UCSD-AML1 (cell line): ENCODE measurements around the gene ARHGEF19.

Experiments used
- DNase-seq: peaks from one replicate; lab custom pipeline; 2025; ENCODE audit not compliant: unreplicated experiment; lab: John Stamatoyannopoulos, UW

ARHGEF19 gene

DNA sequence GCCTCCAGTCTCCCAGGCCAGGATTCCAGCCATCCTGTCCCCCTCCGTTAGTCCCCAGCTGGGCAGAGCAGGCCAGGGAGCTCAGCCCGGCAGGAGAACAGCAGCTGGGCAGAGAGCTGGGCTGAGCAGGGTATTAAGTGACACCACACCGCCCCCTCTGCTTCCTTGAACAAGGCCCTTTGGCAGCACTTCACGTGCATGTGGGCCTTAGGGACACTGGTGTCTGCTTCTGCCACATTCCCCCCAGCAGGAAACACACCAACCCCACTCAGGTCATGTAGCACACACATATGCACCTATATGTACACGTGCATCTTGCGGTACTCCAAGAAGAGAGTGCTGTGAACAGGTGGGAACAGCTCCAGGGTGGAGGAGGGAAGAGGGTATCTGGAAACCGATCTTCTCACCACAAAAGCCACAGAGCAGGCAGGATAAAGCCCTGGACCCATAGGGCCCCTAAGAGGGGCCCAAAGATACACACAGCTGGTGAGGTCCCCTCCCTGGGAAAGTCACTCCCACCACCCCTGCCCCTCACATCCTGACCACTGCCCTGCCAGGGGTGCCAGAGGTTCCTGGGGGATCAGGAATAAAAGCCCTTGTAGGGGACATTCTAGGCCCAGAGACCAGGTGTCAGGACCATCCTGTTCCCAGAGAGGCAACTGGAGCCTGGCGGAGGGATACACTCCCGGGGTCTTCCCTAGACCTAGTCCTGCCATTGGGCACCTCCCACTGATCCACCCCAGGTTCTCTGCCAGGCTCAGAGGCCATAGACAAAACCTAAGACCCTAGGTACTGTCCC, 61.1 kb downstream of the ARHGEF19 start:
- peak; percentile 56 for DNase-seq

DNA sequence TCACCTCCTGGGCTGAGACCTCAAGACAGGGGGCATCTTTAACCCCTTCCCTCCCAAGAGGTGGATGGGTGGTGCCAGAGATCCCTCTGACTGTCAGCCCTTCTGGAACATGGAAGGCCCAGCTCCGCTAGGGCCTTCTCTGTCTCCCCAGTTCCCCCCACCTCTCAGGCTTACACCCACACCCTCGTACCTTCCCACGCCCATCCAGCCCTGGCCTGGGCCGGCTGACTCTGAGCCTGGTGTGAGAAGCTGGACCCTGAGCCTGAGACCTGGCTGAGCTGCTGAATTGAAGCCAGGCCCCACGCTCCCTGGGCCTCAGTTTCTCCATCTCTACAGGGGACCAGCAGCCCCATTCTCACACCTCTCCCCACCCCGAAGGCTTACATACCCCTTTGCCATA, 61.9 kb downstream of the ARHGEF19 start:
- no peak for DNase-seq

DNA sequence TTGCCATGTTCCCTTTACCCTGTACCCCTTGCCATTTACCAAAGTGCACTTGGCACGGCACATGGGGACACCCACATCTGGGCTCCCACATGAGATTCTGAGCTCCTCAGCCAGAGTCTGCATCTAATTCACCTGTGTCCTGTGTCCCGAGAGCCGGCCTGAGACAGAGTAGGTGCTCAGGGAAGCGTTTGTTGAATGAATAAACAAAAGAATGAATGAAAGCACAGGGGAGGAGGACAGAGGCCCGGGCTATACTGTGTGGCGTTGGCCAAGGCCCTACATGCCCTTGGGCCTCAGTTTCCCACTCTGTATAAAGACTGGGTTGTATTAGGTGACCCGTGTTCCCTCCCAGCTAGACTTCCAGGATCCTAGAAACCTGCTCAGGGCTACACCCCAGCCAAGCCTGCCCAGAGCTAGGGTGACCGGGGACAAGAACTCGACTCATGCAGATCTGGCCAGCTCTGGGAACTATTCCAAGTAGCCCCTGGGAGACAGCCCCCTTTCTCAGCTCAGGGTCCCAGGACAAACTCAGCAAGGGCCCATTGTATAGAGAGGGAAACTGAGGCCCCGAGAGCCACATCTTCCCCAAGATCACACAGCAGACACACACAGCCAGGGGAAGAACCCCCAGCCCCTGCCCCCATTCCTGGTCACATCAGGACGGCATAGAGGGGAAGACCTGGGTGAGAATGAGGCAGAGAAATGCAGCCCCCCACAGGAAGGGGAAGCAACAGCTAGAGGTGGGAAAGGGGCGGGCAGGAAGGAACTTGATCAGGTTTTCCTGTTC, 62.6 kb downstream of the ARHGEF19 start:
- no peak for DNase-seq

DNA sequence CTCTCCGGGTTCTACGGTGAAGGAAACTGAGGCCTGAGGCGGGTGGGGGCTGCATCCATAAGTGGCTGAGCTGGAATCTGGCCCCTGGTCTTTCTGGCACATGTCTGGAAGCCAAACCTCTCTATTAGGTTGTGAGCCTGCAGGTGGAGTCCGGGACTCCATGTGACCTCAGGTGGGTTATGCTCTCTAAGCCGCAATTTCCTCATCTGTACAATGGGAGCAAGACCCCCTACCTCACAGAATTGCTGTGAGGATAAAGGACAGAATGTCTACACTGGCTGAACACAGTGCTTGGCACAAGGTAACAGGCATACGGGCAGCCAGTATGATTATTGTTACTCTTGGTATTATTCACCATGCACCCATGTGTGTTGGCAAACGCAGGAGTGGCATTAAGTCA, 63.3 kb downstream of the ARHGEF19 start:
- no peak for DNase-seq

DNA sequence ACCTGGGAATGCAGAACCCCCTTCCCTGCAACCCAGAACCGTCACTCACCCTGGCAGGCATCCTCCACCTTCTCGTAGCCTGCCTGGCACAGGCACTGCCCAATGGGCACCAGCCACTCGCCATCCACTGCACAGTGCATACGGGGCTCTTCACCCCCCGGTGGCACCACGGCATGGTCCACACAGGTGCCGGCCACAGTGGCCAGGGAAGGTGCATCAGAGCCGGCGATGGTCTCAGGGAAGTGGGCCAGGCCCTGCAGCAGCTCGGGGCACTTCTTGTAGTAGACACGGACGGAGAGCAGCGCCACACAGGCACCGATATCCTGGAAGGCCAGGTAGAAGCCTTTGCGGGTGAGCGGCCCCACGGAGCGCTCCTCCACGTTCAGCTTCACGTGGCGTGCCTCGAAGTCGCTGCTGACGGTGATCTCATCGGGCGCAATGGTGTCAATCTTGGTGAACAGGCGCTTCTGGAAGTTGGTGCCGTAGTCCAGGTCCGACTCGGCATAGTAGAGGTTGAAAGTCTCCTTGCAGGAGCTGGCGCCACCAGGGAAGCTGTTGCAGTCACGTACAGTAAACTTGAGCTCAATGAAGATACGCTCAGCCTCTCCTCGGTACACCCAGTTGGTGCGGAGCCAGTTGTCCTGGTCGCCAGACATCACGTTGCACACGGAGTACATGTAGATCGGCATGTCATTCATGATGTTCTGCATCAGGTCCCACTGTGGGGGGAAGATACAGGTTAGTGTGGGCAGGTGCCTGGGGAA, 63.9 kb downstream of the ARHGEF19 start:
- DNase-seq = no peak
